Panc1 (cell line): ENCODE data around the gene SRC.

ENCODE experiments used
- POLR2AphosphoS5 ChIP-seq: IDR thresholded peaks from 2 replicates; pipeline ENCODE4 v1.6.1; 2012; ENCODE audit warnings: mild to moderate bottlenecking, low read depth, low read length, moderate library complexity
- TF ChIP-seq, protein P1 (sequence below): fragments of 450-650 bp; IDR thresholded peaks from 2 replicates; pipeline ENCODE4 v1.5.1; 2017; ENCODE audit warnings: mild to moderate bottlenecking

DNA sequence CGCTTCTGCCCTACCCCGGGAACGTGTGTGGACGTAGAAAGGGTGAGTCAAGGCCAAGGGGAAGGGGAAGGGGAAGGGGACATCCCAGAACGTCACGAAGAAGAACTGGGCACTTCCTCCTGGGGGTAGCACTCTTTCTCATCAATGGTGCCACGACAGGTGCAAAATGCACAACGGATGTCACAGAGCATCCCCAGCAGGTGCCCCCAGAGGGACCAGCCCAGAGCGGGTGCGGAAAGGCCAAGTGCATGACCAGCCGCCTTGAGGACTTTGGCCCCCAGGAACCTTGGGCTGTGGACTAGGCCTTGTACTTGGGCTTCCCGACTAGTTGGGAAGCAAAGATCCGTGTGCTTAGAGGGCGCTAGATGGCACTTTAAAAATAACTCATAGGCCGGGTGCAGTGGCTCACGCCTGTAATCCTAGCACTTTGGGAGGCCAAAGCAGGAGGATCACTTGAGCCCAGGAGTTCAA, 12.1 kb upstream of the SRC start:
- TF ChIP-seq, protein P1, sequence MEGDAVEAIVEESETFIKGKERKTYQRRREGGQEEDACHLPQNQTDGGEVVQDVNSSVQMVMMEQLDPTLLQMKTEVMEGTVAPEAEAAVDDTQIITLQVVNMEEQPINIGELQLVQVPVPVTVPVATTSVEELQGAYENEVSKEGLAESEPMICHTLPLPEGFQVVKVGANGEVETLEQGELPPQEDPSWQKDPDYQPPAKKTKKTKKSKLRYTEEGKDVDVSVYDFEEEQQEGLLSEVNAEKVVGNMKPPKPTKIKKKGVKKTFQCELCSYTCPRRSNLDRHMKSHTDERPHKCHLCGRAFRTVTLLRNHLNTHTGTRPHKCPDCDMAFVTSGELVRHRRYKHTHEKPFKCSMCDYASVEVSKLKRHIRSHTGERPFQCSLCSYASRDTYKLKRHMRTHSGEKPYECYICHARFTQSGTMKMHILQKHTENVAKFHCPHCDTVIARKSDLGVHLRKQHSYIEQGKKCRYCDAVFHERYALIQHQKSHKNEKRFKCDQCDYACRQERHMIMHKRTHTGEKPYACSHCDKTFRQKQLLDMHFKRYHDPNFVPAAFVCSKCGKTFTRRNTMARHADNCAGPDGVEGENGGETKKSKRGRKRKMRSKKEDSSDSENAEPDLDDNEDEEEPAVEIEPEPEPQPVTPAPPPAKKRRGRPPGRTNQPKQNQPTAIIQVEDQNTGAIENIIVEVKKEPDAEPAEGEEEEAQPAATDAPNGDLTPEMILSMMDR = no peak
- TF ChIP-seq POLR2AphosphoS5 = no peak
